DND-41 (cell line): ENCODE measurements around the gene CAB39L.

Experiments
- ATAC-seq: fragments of 200-7000 bp; cut with Tn5 transposase; 3 replicates; pipeline ENCODE4 v1.9.1; 2021; ENCODE audit warnings: low read depth; ENCODE audit not compliant: insufficient read depth
- DNase-seq: peaks from one replicate; pipeline ENCODE4 v3.0.0-alpha.2; 2020
- H2AFZ ChIP-seq: 2 replicates; pipeline ENCODE4 v1.6.0; 2012; ENCODE audit warnings: low read depth, low read length
- H3K27ac ChIP-seq: 2 replicates; pipeline ENCODE4 v1.5.1; 2012; ENCODE audit warnings: low read length, inconsistent platforms
- H3K27me3 ChIP-seq: fragments of 200-600 bp; sonication (generic); 2 replicates; pipeline ENCODE4 v1.6.0; 2012; ENCODE audit warnings: low read length, mild to moderate bottlenecking, inconsistent platforms; ENCODE audit not compliant: insufficient read depth, poor library complexity
- H3K36me3 ChIP-seq: 2 replicates; pipeline ENCODE4 v1.5.1; 2012; ENCODE audit warnings: low read length, inconsistent platforms; ENCODE audit not compliant: insufficient read depth
- H3K4me1 ChIP-seq: 2 replicates; pipeline ENCODE4 v1.5.1; 2012; ENCODE audit warnings: mild to moderate bottlenecking, low read length; ENCODE audit not compliant: insufficient read depth
- H3K4me2 ChIP-seq: 2 replicates; pipeline ENCODE4 v1.6.0; 2012; ENCODE audit warnings: mild to moderate bottlenecking, moderate library complexity, low read length, inconsistent platforms; ENCODE audit not compliant: insufficient read depth
- H3K4me3 ChIP-seq, 2 experiments: fragments of 200-600 bp in 1 of 2; shearing (Covaris generic) in 1 of 2; 2 replicates each; pipeline ENCODE4 v1.5.1; 2012 to 2016; ENCODE audit warnings: inconsistent platforms in 2 of 2, low read length in 2 of 2, mild to moderate bottlenecking in 2 of 2, low read depth in 1 of 2, moderate library complexity in 1 of 2
- H3K79me2 ChIP-seq: 2 replicates; pipeline ENCODE4 v1.6.0; 2012; ENCODE audit warnings: low read length, inconsistent platforms; ENCODE audit not compliant: insufficient read depth
- H3K9ac ChIP-seq: 2 replicates; pipeline ENCODE4 v1.6.0; 2012; ENCODE audit warnings: low read depth, mild to moderate bottlenecking, inconsistent platforms, low read length, moderate library complexity
- H3K9me3 ChIP-seq: 2 replicates; pipeline ENCODE4 v1.5.1; 2012; ENCODE audit warnings: low read length, moderate library complexity, mild to moderate bottlenecking, inconsistent platforms; ENCODE audit not compliant: insufficient read depth, severe bottlenecking
- H4K20me1 ChIP-seq: 2 replicates; pipeline ENCODE4 v1.6.0; 2012; ENCODE audit warnings: low read length; ENCODE audit not compliant: insufficient read depth
- EZH2 ChIP-seq: IDR thresholded peaks from 3 replicates; pipeline ENCODE4 v1.6.1; 2012; ENCODE audit warnings: borderline replicate concordance, low read depth, mild to moderate bottlenecking, moderate library complexity, low read length, inconsistent platforms; ENCODE audit not compliant: severe bottlenecking
- TF ChIP-seq, protein P1 (sequence below): IDR thresholded peaks from 2 replicates; pipeline ENCODE4 v1.5.1; 2012; ENCODE audit warnings: borderline replicate concordance, low read length, moderate library complexity, mild to moderate bottlenecking; ENCODE audit not compliant: poor library complexity, severe bottlenecking; ENCODE audit errors: extremely low read depth

CAB39L gene

DNA sequence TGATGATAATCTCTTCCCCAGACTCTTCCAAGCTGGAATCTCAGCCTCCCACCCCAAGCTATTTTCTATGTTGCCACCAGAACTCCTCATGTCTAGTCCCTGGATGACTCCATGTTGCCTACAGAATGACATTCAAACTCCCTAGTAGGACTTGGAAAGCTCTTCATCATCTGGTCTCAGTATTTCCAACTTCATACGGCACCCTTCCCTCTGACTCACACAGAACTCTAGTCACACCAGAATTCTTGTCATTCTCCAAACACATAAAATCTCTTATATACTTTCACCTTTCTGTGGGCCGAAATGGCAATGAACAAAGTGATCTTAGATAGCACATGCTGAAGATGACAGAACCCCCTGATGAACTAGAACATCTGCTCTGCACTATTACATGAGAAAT lies 86.2 kb downstream of the CAB39L start:
- no peak overlapping the region for H3K4me3 ChIP-seq
- no peak for ATAC-seq
- TF ChIP-seq EZH2, result no peak
- TF ChIP-seq, protein P1, sequence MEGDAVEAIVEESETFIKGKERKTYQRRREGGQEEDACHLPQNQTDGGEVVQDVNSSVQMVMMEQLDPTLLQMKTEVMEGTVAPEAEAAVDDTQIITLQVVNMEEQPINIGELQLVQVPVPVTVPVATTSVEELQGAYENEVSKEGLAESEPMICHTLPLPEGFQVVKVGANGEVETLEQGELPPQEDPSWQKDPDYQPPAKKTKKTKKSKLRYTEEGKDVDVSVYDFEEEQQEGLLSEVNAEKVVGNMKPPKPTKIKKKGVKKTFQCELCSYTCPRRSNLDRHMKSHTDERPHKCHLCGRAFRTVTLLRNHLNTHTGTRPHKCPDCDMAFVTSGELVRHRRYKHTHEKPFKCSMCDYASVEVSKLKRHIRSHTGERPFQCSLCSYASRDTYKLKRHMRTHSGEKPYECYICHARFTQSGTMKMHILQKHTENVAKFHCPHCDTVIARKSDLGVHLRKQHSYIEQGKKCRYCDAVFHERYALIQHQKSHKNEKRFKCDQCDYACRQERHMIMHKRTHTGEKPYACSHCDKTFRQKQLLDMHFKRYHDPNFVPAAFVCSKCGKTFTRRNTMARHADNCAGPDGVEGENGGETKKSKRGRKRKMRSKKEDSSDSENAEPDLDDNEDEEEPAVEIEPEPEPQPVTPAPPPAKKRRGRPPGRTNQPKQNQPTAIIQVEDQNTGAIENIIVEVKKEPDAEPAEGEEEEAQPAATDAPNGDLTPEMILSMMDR, result no peak
- no peaks in the 10 kb centered on the region for H3K79me2 ChIP-seq
- no peaks in the 10 kb centered on the region for H3K4me1 ChIP-seq
- no peak overlapping the region for H3K4me2 ChIP-seq
- no peaks in the 10 kb centered on the region for H3K36me3 ChIP-seq
- H2AFZ ChIP-seq, result no peak overlapping the region
- H4K20me1 ChIP-seq, result no peaks in the 10 kb centered on the region
- H3K9ac ChIP-seq, result no peak overlapping the region
- no peak overlapping the region for H3K27ac ChIP-seq
- H3K9me3 ChIP-seq, result no peaks in the 10 kb centered on the region
- DNase-seq, result no peak
- H3K27me3 ChIP-seq, result no peaks in the 10 kb centered on the region

DNA sequence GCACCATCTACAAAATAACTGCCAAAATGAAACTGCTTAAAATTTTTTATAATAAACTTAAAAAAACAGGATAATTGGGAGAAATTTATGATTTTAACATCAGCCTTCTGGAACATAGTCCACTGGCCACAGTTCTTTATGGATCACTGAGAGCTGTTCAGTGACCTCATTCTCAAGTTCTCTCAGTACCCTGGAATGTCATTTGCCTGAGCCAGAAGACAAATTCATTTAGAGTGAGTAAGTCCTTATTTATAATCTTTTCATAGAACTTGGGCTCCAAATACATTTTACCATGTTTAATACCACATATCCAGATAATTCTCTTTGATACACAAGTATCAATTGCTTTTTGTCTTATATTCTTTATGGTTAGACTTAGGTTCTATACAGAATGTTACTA lies 87.6 kb downstream of the CAB39L start:
- H3K27me3 ChIP-seq, result no peaks in the 10 kb centered on the region
- DNase-seq (no peak), ATAC-seq (no peak)
- no peak overlapping the region for H3K4me2 ChIP-seq
- no peaks in the 10 kb centered on the region for H3K79me2 ChIP-seq
- no peak overlapping the region for H2AFZ ChIP-seq
- H3K27ac ChIP-seq, result no peak overlapping the region
- no peaks in the 10 kb centered on the region for H4K20me1 ChIP-seq
- no peaks in the 10 kb centered on the region for H3K36me3 ChIP-seq
- no peaks in the 10 kb centered on the region for H3K4me1 ChIP-seq
- TF ChIP-seq EZH2, result no peak
- TF ChIP-seq, protein P1, result no peak
- no peak overlapping the region for H3K9ac ChIP-seq
- no peaks in the 10 kb centered on the region for H3K9me3 ChIP-seq
- H3K4me3 ChIP-seq, result no peak overlapping the region

DNA sequence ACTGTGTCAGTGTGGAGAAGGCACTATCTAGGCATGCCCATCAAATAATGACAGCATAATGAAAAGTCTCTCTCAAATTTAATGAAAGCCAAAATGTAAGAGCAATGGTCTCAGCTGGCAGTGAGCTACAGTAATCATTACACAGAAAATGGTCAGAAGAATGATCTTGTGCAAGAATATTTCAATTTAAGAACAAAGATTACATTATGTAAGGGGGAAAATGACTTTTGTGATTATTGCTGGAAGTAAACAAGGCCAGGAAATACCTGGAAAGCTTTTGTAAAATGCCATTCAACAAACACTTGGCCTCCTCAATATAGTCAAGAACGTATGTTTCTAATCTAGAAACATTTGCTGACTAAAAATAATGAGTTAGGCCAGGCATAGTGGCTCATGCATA lies 89.1 kb downstream of the CAB39L start:
- Histone ChIP-seq H3K27ac (no peak overlapping the region), H3K79me2 (no peaks in the 10 kb centered on the region), H3K4me3 (no peak overlapping the region), H3K27me3 (no peaks in the 10 kb centered on the region), H2AFZ (no peak overlapping the region), H4K20me1 (no peaks in the 10 kb centered on the region), H3K4me2 (no peak overlapping the region), H3K9ac (no peak overlapping the region), H3K36me3 (no peaks in the 10 kb centered on the region), H3K4me1 (no peaks in the 10 kb centered on the region), H3K9me3 (no peaks in the 10 kb centered on the region)
- DNase-seq (no peak), ATAC-seq (no peak)
- TF ChIP-seq, protein P1, result no peak
- TF ChIP-seq EZH2, result no peak

DNA sequence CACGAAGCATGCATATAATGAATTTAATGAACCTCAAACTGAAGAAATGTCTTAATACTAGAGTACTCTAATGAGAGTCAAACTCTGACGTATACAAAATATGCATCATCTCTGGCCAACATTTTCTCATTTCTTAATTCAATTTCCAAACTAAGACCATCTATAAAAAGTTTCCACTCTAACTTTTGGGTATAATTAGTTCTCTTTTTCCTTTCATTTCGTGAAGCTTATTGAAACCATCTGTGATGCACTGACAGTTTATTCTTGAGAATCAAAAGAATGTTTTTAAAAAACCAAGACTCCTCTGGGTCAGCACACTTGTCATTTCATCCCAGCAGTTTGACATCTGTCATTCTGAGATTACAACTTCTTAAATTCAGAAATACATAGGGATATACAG lies 90.0 kb downstream of the CAB39L start:
- Histone ChIP-seq H3K4me1 (no peaks in the 10 kb centered on the region), H2AFZ (no peak overlapping the region), H3K4me3 (no peak overlapping the region), H3K79me2 (no peaks in the 10 kb centered on the region), H3K9me3 (no peaks in the 10 kb centered on the region), H3K36me3 (no peaks in the 10 kb centered on the region), H3K27ac (no peak overlapping the region), H3K27me3 (no peaks in the 10 kb centered on the region), H3K4me2 (no peak overlapping the region), H3K9ac (no peak overlapping the region), H4K20me1 (no peaks in the 10 kb centered on the region)
- TF ChIP-seq, protein P1, result no peak
- TF ChIP-seq EZH2, result no peak
- ATAC-seq, result no peak
- no peak for DNase-seq
